ENCODE data around the gene CDKN3.

DNA sequence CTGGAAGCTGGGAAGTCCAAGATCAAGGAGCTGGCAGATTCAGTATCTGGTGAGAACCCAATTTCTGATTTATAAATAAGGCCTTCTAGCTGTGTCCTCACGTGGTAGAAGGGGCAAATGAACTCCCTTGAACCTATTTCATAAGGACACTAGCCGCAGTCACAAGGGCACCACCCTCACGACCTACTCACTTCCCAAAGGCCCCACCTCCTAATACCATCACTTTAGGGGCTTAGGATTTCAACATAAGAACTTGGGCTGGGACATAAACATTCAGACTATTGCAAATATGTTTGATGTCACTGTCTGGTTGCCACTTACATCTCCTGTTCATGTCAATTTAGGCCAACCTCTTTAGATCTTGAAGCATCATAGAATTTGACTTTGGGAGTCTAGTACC, 55.2 kb downstream of the CDKN3 start:
- TF ChIP-seq, protein P1, sequence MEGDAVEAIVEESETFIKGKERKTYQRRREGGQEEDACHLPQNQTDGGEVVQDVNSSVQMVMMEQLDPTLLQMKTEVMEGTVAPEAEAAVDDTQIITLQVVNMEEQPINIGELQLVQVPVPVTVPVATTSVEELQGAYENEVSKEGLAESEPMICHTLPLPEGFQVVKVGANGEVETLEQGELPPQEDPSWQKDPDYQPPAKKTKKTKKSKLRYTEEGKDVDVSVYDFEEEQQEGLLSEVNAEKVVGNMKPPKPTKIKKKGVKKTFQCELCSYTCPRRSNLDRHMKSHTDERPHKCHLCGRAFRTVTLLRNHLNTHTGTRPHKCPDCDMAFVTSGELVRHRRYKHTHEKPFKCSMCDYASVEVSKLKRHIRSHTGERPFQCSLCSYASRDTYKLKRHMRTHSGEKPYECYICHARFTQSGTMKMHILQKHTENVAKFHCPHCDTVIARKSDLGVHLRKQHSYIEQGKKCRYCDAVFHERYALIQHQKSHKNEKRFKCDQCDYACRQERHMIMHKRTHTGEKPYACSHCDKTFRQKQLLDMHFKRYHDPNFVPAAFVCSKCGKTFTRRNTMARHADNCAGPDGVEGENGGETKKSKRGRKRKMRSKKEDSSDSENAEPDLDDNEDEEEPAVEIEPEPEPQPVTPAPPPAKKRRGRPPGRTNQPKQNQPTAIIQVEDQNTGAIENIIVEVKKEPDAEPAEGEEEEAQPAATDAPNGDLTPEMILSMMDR (IDR thresholded peaks at IDR 0.05; ENCODE audit: insufficient read depth, low read depth, low read length) = no peak
- TF ChIP-seq EZH2 (IDR thresholded peaks at IDR 0.05; ENCODE audit: insufficient read depth, low read length) = no peak
